Endothelial cell of umbilical vein (primary cell): ENCODE measurements around the gene ZBTB39.

Experiments used
- MYC ChIP-seq: IDR thresholded peaks from one replicate; pipeline ENCODE4 v1.6.1; 2011; ENCODE audit warnings: mild to moderate bottlenecking, low read depth, low read length
- TF ChIP-seq, protein P1 (sequence below), 2 donors: IDR thresholded peaks; 1 replicate in 1 of 2; 2 replicates in 1 of 2; pipeline ENCODE4 v1.5.1; 2011; ENCODE audit warnings: low read length in 2 of 2, mild to moderate bottlenecking in 2 of 2, moderate library complexity in 2 of 2, control low read depth in 1 of 2, inconsistent platforms in 1 of 2, low read depth in 1 of 2; ENCODE audit not compliant: insufficient read depth in 1 of 2; ENCODE audit errors: extremely low read depth in 1 of 2

DNA sequence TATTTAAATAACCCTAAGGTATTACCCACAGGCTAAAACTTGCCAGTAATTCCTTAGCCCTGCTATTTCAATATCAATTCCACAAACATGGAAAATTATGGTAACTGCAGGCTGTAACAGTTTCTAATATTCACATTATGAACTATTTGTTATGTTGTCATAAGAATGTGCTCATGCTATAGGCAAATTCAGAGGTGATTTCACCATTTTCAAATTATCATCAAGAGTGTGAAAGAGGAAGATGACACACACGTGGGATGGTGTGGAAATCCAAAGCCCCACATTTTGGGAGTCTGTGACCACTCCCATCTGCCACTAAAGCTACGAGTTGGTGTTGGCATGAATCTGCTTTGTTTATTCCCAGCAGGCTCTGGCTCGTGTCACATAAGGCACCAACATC lies 49.5 kb upstream of the ZBTB39 start:
- TF ChIP-seq, protein P1, sequence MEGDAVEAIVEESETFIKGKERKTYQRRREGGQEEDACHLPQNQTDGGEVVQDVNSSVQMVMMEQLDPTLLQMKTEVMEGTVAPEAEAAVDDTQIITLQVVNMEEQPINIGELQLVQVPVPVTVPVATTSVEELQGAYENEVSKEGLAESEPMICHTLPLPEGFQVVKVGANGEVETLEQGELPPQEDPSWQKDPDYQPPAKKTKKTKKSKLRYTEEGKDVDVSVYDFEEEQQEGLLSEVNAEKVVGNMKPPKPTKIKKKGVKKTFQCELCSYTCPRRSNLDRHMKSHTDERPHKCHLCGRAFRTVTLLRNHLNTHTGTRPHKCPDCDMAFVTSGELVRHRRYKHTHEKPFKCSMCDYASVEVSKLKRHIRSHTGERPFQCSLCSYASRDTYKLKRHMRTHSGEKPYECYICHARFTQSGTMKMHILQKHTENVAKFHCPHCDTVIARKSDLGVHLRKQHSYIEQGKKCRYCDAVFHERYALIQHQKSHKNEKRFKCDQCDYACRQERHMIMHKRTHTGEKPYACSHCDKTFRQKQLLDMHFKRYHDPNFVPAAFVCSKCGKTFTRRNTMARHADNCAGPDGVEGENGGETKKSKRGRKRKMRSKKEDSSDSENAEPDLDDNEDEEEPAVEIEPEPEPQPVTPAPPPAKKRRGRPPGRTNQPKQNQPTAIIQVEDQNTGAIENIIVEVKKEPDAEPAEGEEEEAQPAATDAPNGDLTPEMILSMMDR (IDR thresholded peaks at IDR 0.05; ENCODE audit: extremely low read depth in 1 of 2, insufficient read depth in 1 of 2, low read depth in 1 of 2, low read length in 2 of 2), result no peak
- TF ChIP-seq MYC, result no peak
